SH-SY5Y (cell line): ENCODE results near the gene RFX5.

Experiments used
- GATA2 ChIP-seq: IDR thresholded peaks from 2 replicates; pipeline ENCODE4 v1.6.1; 2011; ENCODE audit warnings: mild to moderate bottlenecking, low read depth, low read length
- GATA3 ChIP-seq: IDR thresholded peaks from 2 replicates; pipeline ENCODE4 v1.6.1; 2011; ENCODE audit warnings: low read depth, mild to moderate bottlenecking, low read length, moderate library complexity

DNA sequence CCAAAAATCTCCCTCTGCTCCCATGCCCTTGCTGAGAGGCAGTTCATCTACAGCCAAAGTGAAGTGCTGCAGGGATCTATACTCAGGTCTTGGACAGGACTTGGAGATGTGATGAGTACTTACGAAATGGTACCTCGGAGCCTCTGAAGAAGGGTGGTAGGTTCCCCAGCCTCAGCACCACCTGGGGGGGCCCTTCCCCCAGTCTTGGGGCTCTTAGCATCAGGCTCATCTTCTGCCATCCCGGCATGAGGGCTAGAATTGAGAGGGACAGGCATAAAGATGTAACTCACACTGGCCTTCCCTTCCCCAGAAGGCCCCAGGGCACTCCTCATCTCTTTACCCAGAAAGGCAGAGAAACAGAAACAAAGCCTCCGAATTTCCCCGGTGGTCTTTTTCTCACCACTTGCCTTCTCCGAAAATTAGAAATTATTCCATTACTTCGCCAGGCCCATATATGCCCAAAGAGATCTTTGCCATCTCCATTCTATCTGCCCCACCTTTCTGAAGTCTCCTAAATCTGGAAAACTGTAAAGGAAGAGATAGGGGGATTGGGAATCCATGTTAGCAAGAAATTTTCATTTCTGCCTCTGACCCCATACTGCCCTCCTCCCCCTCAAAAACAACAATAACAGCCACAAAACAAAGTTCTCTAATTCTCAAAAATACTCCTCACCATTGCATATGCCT is 827 bp downstream of the RFX5 start:
- TF ChIP-seq GATA2 (no peak), GATA3 (no peak)
